OCI-LY1 (cell line): ENCODE data around the gene AK2.

ENCODE experiments used
- CTCF ChIP-seq: fragments of 200-600 bp; sonication (generic), shearing (Covaris generic); IDR thresholded peaks from 2 replicates; pipeline ENCODE4 v1.5.1; 2017; ENCODE audit warnings: mild to moderate bottlenecking, antibody characterized with exemption, low read length, moderate library complexity, mixed read lengths
- EZH2 ChIP-seq: fragments of 200-600 bp; sonication (generic), shearing (Covaris generic); IDR thresholded peaks from 2 replicates; pipeline ENCODE4 v1.8.0; 2017; ENCODE audit warnings: borderline replicate concordance, mixed run types, mild to moderate bottlenecking, antibody characterized with exemption, low read length, moderate library complexity, mixed read lengths

DNA sequence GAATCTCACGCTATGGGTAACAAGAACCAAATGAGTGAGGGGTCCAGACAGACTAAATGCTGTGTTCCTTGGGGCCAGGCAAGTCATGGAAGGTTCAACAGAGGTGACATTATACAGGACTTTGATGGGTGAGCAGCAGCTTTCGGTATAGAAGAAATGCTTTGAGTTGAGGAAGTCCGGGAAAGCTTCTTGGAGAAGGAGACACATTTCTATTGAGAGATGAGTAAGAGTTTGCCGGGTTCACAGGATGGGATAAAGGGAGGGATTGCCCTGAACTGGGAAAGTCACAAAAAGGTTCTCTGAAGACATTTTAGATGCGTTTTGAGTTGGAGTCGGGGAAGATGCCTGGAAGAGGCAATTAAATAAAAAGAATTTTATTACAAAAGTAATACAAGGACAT, 43.7 kb upstream of the AK2 start:
- TF ChIP-seq CTCF (no peak), EZH2 (no peak)
